GM12878 (cell line): ENCODE results near the gene MFSD6. TPM values are rescaled to one million over a fixed set of nuclear protein-coding genes. Genes with fewer than 3 reads are reported as not detected.

Experiments used
- ATAC-seq: fragments of 200-7000 bp; cut with Tn5 transposase; 3 replicates; pipeline ENCODE4 v1.9.1; 2020; ENCODE audit warnings: mild to moderate bottlenecking, moderate library complexity
- BruUV-seq: library from RNA; stranded (reverse); fragments of 400-500 nt; replicated peaks from 2 replicates; lab custom pipeline; 2021; lab: Mats Ljungman, UMichigan
- CTCF ChIA-PET: fragments of 300-600 bp; sonication (Branson Sonifier 250); formaldehyde crosslinking; extraction: SDS; loops from one replicate; lab custom pipeline; 2021; ENCODE audit warnings: inconsistent platforms; lab: Yijun Ruan, JAX
- POLR2A ChIA-PET: fragments of 350-600 bp; formaldehyde crosslinking; extraction: SDS; loops from one replicate; lab custom pipeline; 2021; ENCODE audit warnings: inconsistent platforms; lab: Charles Lee
- RAD21 ChIA-PET: fragments of 300-600 bp; sonication (Branson Sonifier 250); formaldehyde crosslinking; loops from one replicate; lab custom pipeline; 2023; ENCODE audit warnings: antibody characterized with exemption; ENCODE audit not compliant: unreplicated experiment; lab: Charles Lee
- SMC1A ChIA-PET: fragments of 300-600 bp; sonication (Branson Sonifier 250); formaldehyde crosslinking; loops from one replicate; lab custom pipeline; 2023; ENCODE audit not compliant: unreplicated experiment, uncharacterized antibody; lab: Charles Lee
- DNase-seq: peaks from one replicate; pipeline ENCODE4 v3.0.0-alpha.2; 2011; ENCODE audit warnings: low read depth, low spot score
- FAIRE-seq: peaks from 3 replicates; lab custom pipeline; 2011; peaks lifted over from hg19 to GRCh38; lab: Jason Lieb, UNC
- H2AFZ ChIP-seq: 2 replicates; pipeline ENCODE4 v1.6.0; 2011; ENCODE audit warnings: low read depth, low read length, control low read depth; ENCODE audit not compliant: control insufficient read depth
- H3K27ac ChIP-seq: 2 replicates; pipeline ENCODE4 v1.5.1; 2011; ENCODE audit warnings: control low read depth; ENCODE audit not compliant: control insufficient read depth, insufficient read depth
- H3K27me3 ChIP-seq, 2 experiments: replicated peaks in 1 of 2; 2 replicates each; pipeline versions ENCODE4 v1.6.0 to v1.6.1; 2011; ENCODE audit warnings: low read length in 1 of 2; ENCODE audit not compliant: control insufficient read depth in 2 of 2, insufficient read depth in 2 of 2
- H3K36me3 ChIP-seq, 2 experiments: 2 replicates each; pipeline ENCODE4 v1.5.1; 2011; ENCODE audit warnings: low read length in 1 of 2; ENCODE audit not compliant: control insufficient read depth in 2 of 2, insufficient read depth in 2 of 2
- H3K4me1 ChIP-seq: 2 replicates; pipeline ENCODE4 v1.6.1; 2011; ENCODE audit warnings: mild to moderate bottlenecking, low read length, moderate library complexity, mixed read lengths; ENCODE audit not compliant: control insufficient read depth, insufficient read depth
- H3K4me2 ChIP-seq: 2 replicates; pipeline ENCODE4 v1.6.0; 2011; ENCODE audit warnings: control low read depth; ENCODE audit not compliant: control insufficient read depth, insufficient read depth
- H3K4me3 ChIP-seq: fragments of 200-600 bp; sonication (generic); 2 replicates; pipeline ENCODE4 v1.5.1; 2016
- H3K79me2 ChIP-seq: 2 replicates; pipeline ENCODE4 v1.6.0; 2011; ENCODE audit warnings: low read length; ENCODE audit not compliant: control insufficient read depth, insufficient read depth
- H3K9ac ChIP-seq: 2 replicates; pipeline ENCODE4 v1.8.0; 2011; ENCODE audit warnings: low read length, control low read depth, mixed read lengths; ENCODE audit not compliant: control insufficient read depth, insufficient read depth
- H3K9me3 ChIP-seq: replicated peaks from 3 replicates; pipeline ENCODE4 v1.5.1; 2011; ENCODE audit warnings: mild to moderate bottlenecking, low read length; ENCODE audit not compliant: control insufficient read depth, insufficient read depth
- H4K20me1 ChIP-seq: 2 replicates; pipeline ENCODE4 v1.6.0; 2011; ENCODE audit not compliant: control insufficient read depth, insufficient read depth
- ASH2L ChIP-seq: fragments of 300-600, 200-600 bp; sonication (generic); IDR thresholded peaks from 2 replicates; pipeline ENCODE4 v1.6.1; 2017; ENCODE audit warnings: low read depth, mild to moderate bottlenecking, borderline replicate concordance
- MAX ChIP-seq: IDR thresholded peaks from 2 replicates; pipeline ENCODE4 v1.6.1; 2012; ENCODE audit warnings: low read depth, low read length, improper control_type of control experiment
- RFX5 ChIP-seq: IDR thresholded peaks from 2 replicates; pipeline ENCODE4 v1.6.1; 2011; ENCODE audit warnings: low read depth, low read length, improper control_type of control experiment
- RUNX3 ChIP-seq: IDR thresholded peaks from 2 replicates; pipeline ENCODE4 v1.6.1; 2012; ENCODE audit warnings: low read length, inconsistent platforms
- SMAD1 ChIP-seq: fragments of 450-650 bp; IDR thresholded peaks from 2 replicates; pipeline ENCODE4 v1.6.1; 2018; ENCODE audit warnings: mild to moderate bottlenecking, low read depth; ENCODE audit not compliant: partially characterized antibody
- USF2 ChIP-seq: IDR thresholded peaks from 2 replicates; pipeline ENCODE4 v1.6.1; 2011; ENCODE audit warnings: low read depth, low read length, improper control_type of control experiment, borderline replicate concordance
- in situ Hi-C: fragments of 300-500 bp; cut with MboI; formaldehyde crosslinking; loops from 9 replicates; pipeline ENCODE4 v1.14.3; 2018; ENCODE audit warnings: mixed read lengths
- intact Hi-C: fragments of 100-400 bp; cut with micrococcal nuclease; formaldehyde crosslinking; loops from one replicate; pipeline ENCODE4 v1.14.2; 2022; ENCODE audit not compliant: unreplicated experiment
- polyA plus RNA-seq, 11 experiments: library from polyadenylated mRNA; depleted of rRNA in 4 of 11; unstranded in 6 of 11; stranded (reverse) in 5 of 11; fragments of >200 nt; fragmentation: Nextera tagmentation in 4 of 11; fragmentation: Illumina TruSeq in 1 of 11; extraction: Ambion mirVana in 4 of 11; extraction: Trizol in 1 of 11; gene quantifications; 1 replicate in 1 of 11; 2 replicates in 10 of 11; pipeline versions ENCODE4 v1.2.1 to v1.2.3, GENCODE V29; 2011 to 2016; ENCODE audit warnings: inconsistent platforms in 2 of 11, missing spikeins in 2 of 11, low read depth in 1 of 11
- total RNA-seq, 4 experiments: library from RNA; depleted of rRNA in 3 of 4; stranded (reverse); fragments of >200 nt in 3 of 4; fragmentation: Illumina TruSeq in 1 of 4; extraction: Trizol in 1 of 4; gene quantifications; 2 replicates each; pipeline versions ENCODE4 v1.2.1 to v1.2.3, GENCODE V29; 2013 to 2021

Gene MFSD6
- total and polyA plus RNA-seq, 10 of the 15 experiments (the other 5 are each of a cell fraction or from before 2014, with no cell fraction given): 6.7 to 42.6 (median 24.2) TPM

GRCh38 chr2:190431907-190432306 is 23.8 kb downstream of the MFSD6 start:
- FAIRE-seq: no peak
- intact Hi-C loops: no loop called here
- ATAC-seq: peak; percentile 24
- no TSS peak for BruUV-seq
- TF ChIP-seq SMAD1: no peak
- TF ChIP-seq ASH2L: no peak
- no peak for TF ChIP-seq RUNX3
- TF ChIP-seq USF2: no peak
- no peak for TF ChIP-seq RFX5
- TF ChIP-seq MAX: no peak
- H3K27ac ChIP-seq: peak overlapping the region; percentile 79
- H3K9me3 ChIP-seq: no peaks in the 10 kb centered on the region
- no peaks in the 10 kb centered on the region for H4K20me1 ChIP-seq
- no peaks in the 10 kb centered on the region for H3K27me3 ChIP-seq
- POLR2A ChIA-PET: interaction anchor here (1.2 kb wide), 1 partner anchor 16 kb away, joined by 3 read pairs; no protein-coding TSS in a partner anchor
- RAD21 ChIA-PET: interaction anchor here (1.7 kb wide), 1 partner anchor 84 kb away, joined by 6 read pairs; no protein-coding TSS in a partner anchor
- no peak overlapping the region; the same call in 1 of the 2 replicates for H3K9ac ChIP-seq
- in situ Hi-C loops: no loop called here
- H3K36me3 ChIP-seq: peaks cover 0 to 5% of the 10 kb centered on the region in 2 experiments; a peak in 3 of 4 replicates
- H3K4me1 ChIP-seq: peaks cover 24% of the 10 kb centered on the region
- H2AFZ ChIP-seq: peak overlapping the region; percentile 23
- no peak for DNase-seq
- SMC1A ChIA-PET: interaction anchor here (2.3 to 6.3 kb wide), 2 partner anchors 15 to 22 kb away, joined by 10 to 47 read pairs; no protein-coding TSS in a partner anchor
- CTCF ChIA-PET: no interaction called here
- peaks cover 7% of the 10 kb centered on the region for H3K79me2 ChIP-seq
- no peak overlapping the region for H3K4me3 ChIP-seq
- peak overlapping the region; percentile 73; the same call in 1 of the 2 replicates for H3K4me2 ChIP-seq
